ENCODE data around the gene TRIO.

TRIO gene

GRCh38 chr5:14364096-14364495, 221.0 kb downstream of the TRIO start:
- Mint-ChIP-seq H3K27me3 (no peaks in the 10 kb centered on the region), H3K27ac (no peak overlapping the region), H3K4me3 (no peak overlapping the region), H3K36me3 (peaks cover 54% of the 10 kb centered on the region), H3K4me1 (peaks cover 14% of the 10 kb centered on the region), H3K9me3 (no peaks in the 10 kb centered on the region)
- ATAC-seq (ENCODE audit: low read depth) = no peak
- no peak for DNase-seq (ENCODE audit: low spot score in 2 of 2)

DNA sequence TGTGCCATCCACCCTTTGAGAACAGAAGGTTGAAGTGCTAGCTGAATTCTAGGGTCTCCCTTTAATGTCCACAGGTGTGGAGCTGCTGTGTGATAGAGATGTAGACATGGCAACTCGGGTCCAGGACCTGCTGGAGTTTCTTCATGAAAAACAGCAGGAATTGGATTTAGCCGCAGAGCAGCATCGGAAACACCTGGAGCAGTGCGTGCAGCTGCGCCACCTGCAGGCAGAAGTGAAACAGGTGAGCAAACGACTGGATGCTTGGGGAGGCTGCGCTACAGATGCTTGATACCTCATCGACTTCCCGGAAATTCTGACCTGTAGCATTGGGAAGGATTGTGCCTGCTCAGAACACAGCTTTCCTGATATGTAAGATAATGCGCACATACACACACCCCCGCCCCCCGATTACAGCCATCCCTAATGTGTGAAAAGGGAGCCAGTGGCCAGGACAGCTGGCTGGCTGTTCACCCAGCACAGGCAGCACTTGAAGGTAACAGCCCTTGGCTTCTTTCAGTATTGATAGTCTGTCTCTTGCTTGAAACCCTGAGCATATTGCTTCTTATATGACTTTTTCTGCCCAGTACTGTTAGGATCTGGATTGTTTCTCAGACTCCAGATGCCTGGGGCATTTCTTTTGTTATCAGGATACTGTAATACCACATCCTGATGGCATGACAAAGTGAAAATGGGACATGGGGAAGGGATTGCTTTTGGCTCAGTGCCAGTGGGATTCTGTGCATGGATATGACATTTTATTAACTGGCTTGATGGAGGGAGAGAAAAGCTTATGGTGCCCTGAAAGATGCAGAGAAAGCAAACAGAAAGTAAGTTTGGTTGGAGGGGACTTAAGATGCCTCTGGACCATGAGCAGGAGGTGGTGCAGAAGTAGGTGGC, 221.7 kb downstream of the TRIO start:
- ATAC-seq (ENCODE audit: low read depth) (peak; percentile 26), DNase-seq (ENCODE audit: low spot score in 2 of 2) (peak in 1 of 2 donors; percentile 14)
- no peaks in the 10 kb centered on the region for H3K9me3 Mint-ChIP-seq
- peak overlapping the region; percentile 45 for H3K27ac Mint-ChIP-seq
- no peaks in the 10 kb centered on the region for H3K27me3 Mint-ChIP-seq
- peaks cover 13% of the 10 kb centered on the region for H3K4me1 Mint-ChIP-seq
- H3K36me3 Mint-ChIP-seq = peaks cover 57% of the 10 kb centered on the region
- H3K4me3 Mint-ChIP-seq = no peak overlapping the region

- peak; percentile 81 for ATAC-seq (ENCODE audit: low read depth)
- H3K36me3 Mint-ChIP-seq = peaks cover 54% of the 10 kb centered on the region
- no peak overlapping the region for H3K4me3 Mint-ChIP-seq
- H3K9me3 Mint-ChIP-seq = no peaks in the 10 kb centered on the region
- no peak for DNase-seq (ENCODE audit: low spot score in 2 of 2)
- H3K27me3 Mint-ChIP-seq = no peaks in the 10 kb centered on the region
- H3K4me1 Mint-ChIP-seq = peaks cover 11% of the 10 kb centered on the region
- H3K27ac Mint-ChIP-seq = peak overlapping the region; percentile 45
Observed at GRCh38 chr5:14365831-14366430, 222.8 kb downstream of the TRIO start.

DNA sequence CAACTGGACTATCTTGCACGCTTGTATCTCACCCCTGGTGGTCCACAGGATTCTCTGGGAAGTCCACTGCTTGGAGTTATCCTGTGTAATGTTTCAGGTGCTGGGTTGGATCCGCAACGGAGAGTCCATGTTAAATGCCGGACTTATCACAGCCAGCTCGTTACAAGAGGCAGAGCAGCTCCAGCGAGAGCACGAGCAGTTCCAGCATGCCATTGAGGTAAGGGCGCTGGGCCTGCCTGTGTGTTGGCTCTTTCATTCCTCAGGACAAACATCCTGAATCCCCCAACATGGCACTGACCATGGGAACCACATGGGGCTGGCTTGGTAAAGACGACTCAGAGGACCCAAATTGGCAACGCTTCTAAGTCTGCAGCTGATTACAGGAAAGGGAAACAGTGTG, 223.6 kb downstream of the TRIO start:
- Mint-ChIP-seq H3K4me1 (peaks cover 11% of the 10 kb centered on the region), H3K36me3 (peaks cover 50% of the 10 kb centered on the region), H3K9me3 (no peaks in the 10 kb centered on the region), H3K4me3 (no peak overlapping the region), H3K27ac (no peak overlapping the region), H3K27me3 (no peaks in the 10 kb centered on the region)
- ATAC-seq (ENCODE audit: low read depth) (no peak), DNase-seq (ENCODE audit: low spot score in 2 of 2) (no peak)

DNA sequence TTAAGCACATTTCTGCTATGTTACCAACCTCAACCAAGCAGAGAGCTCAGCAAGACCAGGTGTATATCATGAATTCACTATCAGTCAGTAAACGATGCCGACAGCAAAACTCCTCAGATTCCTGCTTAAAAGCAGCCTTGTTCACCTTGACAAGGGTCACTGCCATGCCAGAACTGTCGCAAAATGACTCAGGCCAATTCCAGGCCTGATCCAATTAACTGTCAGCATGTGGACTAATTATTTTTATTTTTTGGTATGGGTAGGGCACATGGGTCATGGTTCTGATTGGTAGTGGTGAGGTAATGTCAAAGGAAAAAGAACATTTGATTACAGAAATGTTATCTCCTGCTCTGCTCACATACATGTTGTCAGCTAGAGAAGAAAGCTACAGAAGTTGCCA, 224.2 kb downstream of the TRIO start:
- H3K36me3 Mint-ChIP-seq = peaks cover 48% of the 10 kb centered on the region
- no peak for ATAC-seq (ENCODE audit: low read depth)
- H3K4me1 Mint-ChIP-seq = peaks cover 11% of the 10 kb centered on the region
- DNase-seq (ENCODE audit: low spot score in 2 of 2) = no peak
- H3K27ac Mint-ChIP-seq = no peak overlapping the region
- H3K27me3 Mint-ChIP-seq = no peaks in the 10 kb centered on the region
- H3K4me3 Mint-ChIP-seq = no peak overlapping the region
- no peaks in the 10 kb centered on the region for H3K9me3 Mint-ChIP-seq

DNA sequence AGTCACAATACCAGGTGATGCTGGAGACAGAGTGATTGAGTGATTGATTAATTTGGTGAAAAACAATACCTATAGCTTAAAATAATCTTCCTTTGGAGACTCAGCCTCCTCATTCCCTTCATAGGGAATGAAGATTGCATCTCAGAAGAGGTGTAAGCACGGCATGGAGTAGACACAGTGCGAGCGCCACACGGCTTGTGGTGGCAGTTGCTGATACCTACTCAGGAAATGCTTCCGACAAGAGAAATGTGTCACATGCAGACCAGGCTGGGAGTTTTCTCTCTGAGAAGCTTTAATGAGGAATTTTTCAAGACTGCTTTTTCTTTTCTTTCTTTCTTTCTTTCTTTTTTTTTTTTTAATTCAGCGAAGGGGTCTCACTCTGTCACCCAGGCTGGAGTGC, 226.6 kb downstream of the TRIO start:
- Mint-ChIP-seq H3K27ac (no peak overlapping the region), H3K9me3 (no peaks in the 10 kb centered on the region), H3K4me1 (peaks cover 17% of the 10 kb centered on the region), H3K36me3 (peaks cover 51% of the 10 kb centered on the region), H3K4me3 (no peak overlapping the region), H3K27me3 (no peaks in the 10 kb centered on the region)
- DNase-seq (ENCODE audit: low spot score in 2 of 2) = no peak
- ATAC-seq (ENCODE audit: low read depth) = no peak

DNA sequence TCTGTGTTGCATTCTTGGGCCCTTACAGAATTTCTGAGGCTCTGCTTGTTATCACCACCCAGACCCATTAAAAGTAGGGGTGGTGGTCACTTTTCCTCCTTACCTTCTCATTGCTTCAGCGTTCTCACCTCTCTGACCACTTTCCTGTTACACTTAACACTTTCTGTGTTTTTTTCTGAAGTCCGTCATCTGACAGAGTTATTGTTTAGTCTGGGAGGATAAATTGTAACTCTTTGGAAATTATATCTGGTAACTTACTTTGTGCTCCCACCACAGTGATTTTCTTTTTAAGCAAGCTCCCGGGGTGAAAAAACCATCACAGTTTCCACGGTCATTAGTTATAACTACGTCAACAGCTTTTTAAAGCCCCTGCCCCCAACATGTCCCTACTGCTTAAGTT, 227.2 kb downstream of the TRIO start:
- no peak for DNase-seq (ENCODE audit: low spot score in 2 of 2)
- H3K27me3 Mint-ChIP-seq = no peaks in the 10 kb centered on the region
- no peak for ATAC-seq (ENCODE audit: low read depth)
- no peaks in the 10 kb centered on the region for H3K9me3 Mint-ChIP-seq
- H3K4me3 Mint-ChIP-seq = no peak overlapping the region
- peaks cover 50% of the 10 kb centered on the region for H3K36me3 Mint-ChIP-seq
- H3K4me1 Mint-ChIP-seq = peaks cover 17% of the 10 kb centered on the region
- peak overlapping the region; percentile 25 for H3K27ac Mint-ChIP-seq

DNA sequence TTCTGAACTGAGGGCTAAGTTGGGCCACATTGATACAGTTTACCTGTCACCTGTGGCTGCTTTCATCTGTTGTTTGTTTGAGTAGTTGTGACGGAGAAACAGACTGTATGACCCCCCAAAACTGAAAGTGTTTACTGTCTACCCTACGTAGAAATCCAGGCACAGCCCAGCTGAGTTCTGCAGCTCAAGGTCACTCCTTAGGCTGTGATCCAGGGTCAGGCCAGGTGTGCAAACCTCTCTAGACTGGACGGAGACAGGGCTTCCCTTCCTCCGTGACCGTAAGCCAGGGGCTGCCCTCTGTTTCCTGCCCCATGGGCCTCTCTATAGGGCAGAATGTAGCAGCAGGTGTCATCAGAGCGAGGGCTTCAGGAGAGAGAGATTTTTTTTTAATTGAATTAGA, 230.5 kb downstream of the TRIO start:
- Mint-ChIP-seq H3K36me3 (peaks cover 48% of the 10 kb centered on the region), H3K27me3 (no peaks in the 10 kb centered on the region), H3K9me3 (no peaks in the 10 kb centered on the region), H3K4me1 (peaks cover 20% of the 10 kb centered on the region), H3K27ac (peak overlapping the region; percentile 84), H3K4me3 (no peak overlapping the region)
- ATAC-seq (ENCODE audit: low read depth) (peak; percentile 53), DNase-seq (ENCODE audit: low spot score in 2 of 2) (no peak)

DNA sequence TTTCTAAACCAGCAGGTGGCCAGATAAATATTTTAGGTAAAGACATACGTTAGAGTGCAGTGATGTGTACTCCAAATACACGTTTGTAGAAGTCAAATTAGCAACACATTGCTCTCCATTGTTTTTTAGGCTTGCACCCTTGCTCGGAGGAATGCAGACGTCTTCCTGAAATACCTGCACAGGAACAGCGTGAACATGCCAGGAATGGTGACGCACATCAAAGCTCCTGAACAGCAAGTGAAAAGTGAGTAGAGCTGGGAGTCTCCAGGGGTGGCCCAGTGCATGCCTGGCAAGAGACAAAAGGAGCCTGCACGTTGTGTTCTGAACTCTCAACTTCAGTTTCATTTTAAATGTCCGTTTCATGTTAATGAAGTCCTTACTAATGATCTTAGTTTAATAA, 231.0 kb downstream of the TRIO start:
- no peak for ATAC-seq (ENCODE audit: low read depth)
- peak overlapping the region; percentile 84 for H3K27ac Mint-ChIP-seq

DNA sequence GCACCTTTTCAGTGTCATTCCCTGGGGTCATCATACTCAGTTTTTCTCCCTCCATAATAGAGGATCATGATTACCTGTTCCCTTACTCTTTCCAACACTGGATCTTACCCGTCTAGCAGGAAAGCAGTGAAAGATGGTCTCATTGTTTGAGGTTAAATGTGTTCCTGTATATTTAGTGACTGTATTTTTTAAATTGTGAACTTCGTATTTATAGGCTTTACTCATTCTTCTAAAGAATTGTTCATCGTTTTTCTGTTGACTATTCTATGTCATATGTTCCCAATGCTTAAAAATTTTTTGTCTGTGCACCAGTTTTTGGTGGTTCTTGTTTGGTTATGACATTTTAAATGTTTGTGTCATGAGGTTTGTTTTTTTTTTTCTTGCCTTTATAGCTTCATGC, 233.6 kb downstream of the TRIO start:
- Mint-ChIP-seq H3K9me3 (peaks cover 2% of the 10 kb centered on the region), H3K4me3 (no peak overlapping the region), H3K27me3 (no peaks in the 10 kb centered on the region), H3K36me3 (peaks cover 48% of the 10 kb centered on the region), H3K4me1 (peaks cover 27% of the 10 kb centered on the region), H3K27ac (peak overlapping the region; percentile 60)
- DNase-seq (ENCODE audit: low spot score in 2 of 2) = no peak
- ATAC-seq (ENCODE audit: low read depth) = no peak

More for the DNA sequence above, 231.0 kb downstream of the TRIO start:
- no peak overlapping the region for H3K4me3 Mint-ChIP-seq
- H3K9me3 Mint-ChIP-seq = no peaks in the 10 kb centered on the region
- peaks cover 20% of the 10 kb centered on the region for H3K4me1 Mint-ChIP-seq
- H3K36me3 Mint-ChIP-seq = peaks cover 44% of the 10 kb centered on the region
- no peaks in the 10 kb centered on the region for H3K27me3 Mint-ChIP-seq
- no peak for DNase-seq (ENCODE audit: low spot score in 2 of 2)

GRCh38 chr5:14379739-14380497, 236.8 kb downstream of the TRIO start:
- no peaks in the 10 kb centered on the region for H3K27me3 Mint-ChIP-seq
- peaks cover 2% of the 10 kb centered on the region for H3K9me3 Mint-ChIP-seq
- ATAC-seq (ENCODE audit: low read depth) = peak; percentile 91
- peak overlapping the region; percentile 65 for H3K4me3 Mint-ChIP-seq
- peaks cover 18% of the 10 kb centered on the region for H3K4me1 Mint-ChIP-seq
- H3K36me3 Mint-ChIP-seq = peaks cover 56% of the 10 kb centered on the region
- peak; percentile 18 to 20 for DNase-seq (ENCODE audit: low spot score in 2 of 2)
- H3K27ac Mint-ChIP-seq = peak overlapping the region; percentile 91

- H3K27ac Mint-ChIP-seq = peak overlapping the region; percentile 91
- DNase-seq (ENCODE audit: low spot score in 2 of 2) (no peak), ATAC-seq (ENCODE audit: low read depth) (no peak)
- no peak overlapping the region for H3K4me3 Mint-ChIP-seq
- peaks cover 55% of the 10 kb centered on the region for H3K36me3 Mint-ChIP-seq
- no peaks in the 10 kb centered on the region for H3K27me3 Mint-ChIP-seq
- H3K9me3 Mint-ChIP-seq = peaks cover 2% of the 10 kb centered on the region
- peaks cover 12% of the 10 kb centered on the region for H3K4me1 Mint-ChIP-seq
Observed at GRCh38 chr5:14380712-14381111, 237.6 kb downstream of the TRIO start.

GRCh38 chr5:14382640-14383039, 239.5 kb downstream of the TRIO start:
- H3K4me1 Mint-ChIP-seq = peaks cover 9% of the 10 kb centered on the region
- peaks cover 2% of the 10 kb centered on the region for H3K9me3 Mint-ChIP-seq
- no peak overlapping the region for H3K27ac Mint-ChIP-seq
- DNase-seq (ENCODE audit: low spot score in 2 of 2) = no peak
- H3K36me3 Mint-ChIP-seq = peaks cover 65% of the 10 kb centered on the region
- H3K4me3 Mint-ChIP-seq = no peak overlapping the region
- no peak for ATAC-seq (ENCODE audit: low read depth)
- H3K27me3 Mint-ChIP-seq = no peaks in the 10 kb centered on the region

DNA sequence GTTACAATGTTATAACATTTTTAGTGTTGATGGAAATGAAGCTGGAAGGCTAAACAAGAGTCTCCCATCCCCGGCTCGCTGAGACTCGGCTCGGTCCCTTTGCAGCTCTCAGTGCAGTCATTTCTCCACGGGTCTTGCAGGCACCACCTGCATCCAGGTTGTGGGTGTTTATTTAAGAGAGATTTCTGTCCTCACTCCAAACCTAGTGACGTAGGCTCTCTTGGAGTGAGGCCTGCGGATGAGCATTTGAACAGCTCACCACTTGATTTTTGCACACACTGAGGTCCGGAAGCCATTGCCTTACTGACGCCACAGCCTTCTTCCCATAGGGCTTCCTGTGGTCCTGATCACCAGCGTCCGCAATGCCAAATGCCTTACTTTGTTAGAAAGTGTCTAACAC, 240.8 kb downstream of the TRIO start:
- no peak overlapping the region for H3K27ac Mint-ChIP-seq
- no peak overlapping the region for H3K4me3 Mint-ChIP-seq
- peaks cover 70% of the 10 kb centered on the region for H3K36me3 Mint-ChIP-seq
- no peak for DNase-seq (ENCODE audit: low spot score in 2 of 2)
- peaks cover 9% of the 10 kb centered on the region for H3K4me1 Mint-ChIP-seq
- no peaks in the 10 kb centered on the region for H3K27me3 Mint-ChIP-seq
- H3K9me3 Mint-ChIP-seq = peaks cover 2% of the 10 kb centered on the region
- ATAC-seq (ENCODE audit: low read depth) = no peak

All from memory B cell (primary cell).